NAMALWA (cell line): ENCODE results near the gene USO1.
"Not testable (repeated sequence)": the region's sequence is repeated elsewhere in the genome, so short reads cannot be mapped to it uniquely, and the experiment has no call there.

ENCODE experiments used
- DNase-seq: peaks from one replicate; pipeline ENCODE4 v3.0.0-alpha.2; 2015; ENCODE audit warnings: low spot score

The USO1 gene

GRCh38 chr4:75724066-75724866 lies at the start of gene USO1:
Gene USO1 (plus strand): TSS chr4:75724577. CDS start chr4:75724820, 243 bp downstream.
- peak; percentile 99 for DNase-seq

- no peak for DNase-seq
These were observed 49.3 kb upstream of the USO1 start for GRCh38 chr4:75675004-75675531.

GRCh38 chr4:75678473-75678872 lies 45.9 kb upstream of the USO1 start:
- DNase-seq = no peak

GRCh38 chr4:75678965-75679364 lies 45.4 kb upstream of the USO1 start:
- no peak for DNase-seq

GRCh38 chr4:75679876-75680575 lies 44.4 kb upstream of the USO1 start:
- DNase-seq = no peak

GRCh38 chr4:75683482-75684155 lies 40.8 kb upstream of the USO1 start:
- DNase-seq = no peak

- DNase-seq = no peak
These were observed 38.7 kb upstream of the USO1 start for GRCh38 chr4:75685546-75686189.

GRCh38 chr4:75686346-75686745 lies 38.0 kb upstream of the USO1 start:
- DNase-seq = no peak

GRCh38 chr4:75687125-75687524 lies 37.3 kb upstream of the USO1 start:
- DNase-seq = not testable (repeated sequence)

- not testable (repeated sequence) for DNase-seq
These were observed 32.3 kb upstream of the USO1 start for GRCh38 chr4:75692066-75692465.

- peak; percentile 25 for DNase-seq
These were observed 28.3 kb upstream of the USO1 start for GRCh38 chr4:75696071-75696470.

- no peak for DNase-seq
These were observed 27.8 kb upstream of the USO1 start for GRCh38 chr4:75696581-75696980.

- DNase-seq = peak; percentile 83
These were observed 26.0 kb upstream of the USO1 start for GRCh38 chr4:75698162-75698962.

GRCh38 chr4:75698963-75699228 lies 25.5 kb upstream of the USO1 start:
- DNase-seq = no peak

GRCh38 chr4:75699299-75699698 lies 25.1 kb upstream of the USO1 start:
- peak; percentile 15 for DNase-seq

- no peak for DNase-seq
These were observed 21.4 kb upstream of the USO1 start for GRCh38 chr4:75702919-75703411.

GRCh38 chr4:75705198-75705977 lies 19.0 kb upstream of the USO1 start:
- no peak for DNase-seq

- DNase-seq = peak; percentile 61
These were observed 16.1 kb upstream of the USO1 start for GRCh38 chr4:75708218-75708691.

GRCh38 chr4:75710246-75710645 lies 14.1 kb upstream of the USO1 start:
- no peak for DNase-seq

GRCh38 chr4:75714011-75714410 lies 10.4 kb upstream of the USO1 start:
- DNase-seq = no peak
